Peyer's patch (tissue), 4 donors: ENCODE measurements around the gene SLC4A2.
"Not testable (repeated sequence)": the region's sequence is repeated elsewhere in the genome, so short reads cannot be mapped to it uniquely, and the experiment has no call there.

ENCODE experiments used
- POLR2A ChIP-seq, 2 donors: fragments of 450-650 bp; IDR thresholded peaks; one replicate each; pipeline ENCODE4 v1.5.1; 2017; ENCODE audit warnings: antibody characterized with exemption in 2 of 2, mild to moderate bottlenecking in 2 of 2, moderate library complexity in 2 of 2
- TF ChIP-seq, protein P1 (sequence below), 6 experiments: fragments of 450-650 bp in 4 of 6; fragments of 200-600 bp in 2 of 6; sonication (generic) in 1 of 6; IDR thresholded peaks; one replicate each; pipeline ENCODE4 v1.5.1; 2017 to 2019; ENCODE audit warnings: antibody characterized with exemption in 6 of 6, mild to moderate bottlenecking in 3 of 6, moderate library complexity in 1 of 6

DNA sequence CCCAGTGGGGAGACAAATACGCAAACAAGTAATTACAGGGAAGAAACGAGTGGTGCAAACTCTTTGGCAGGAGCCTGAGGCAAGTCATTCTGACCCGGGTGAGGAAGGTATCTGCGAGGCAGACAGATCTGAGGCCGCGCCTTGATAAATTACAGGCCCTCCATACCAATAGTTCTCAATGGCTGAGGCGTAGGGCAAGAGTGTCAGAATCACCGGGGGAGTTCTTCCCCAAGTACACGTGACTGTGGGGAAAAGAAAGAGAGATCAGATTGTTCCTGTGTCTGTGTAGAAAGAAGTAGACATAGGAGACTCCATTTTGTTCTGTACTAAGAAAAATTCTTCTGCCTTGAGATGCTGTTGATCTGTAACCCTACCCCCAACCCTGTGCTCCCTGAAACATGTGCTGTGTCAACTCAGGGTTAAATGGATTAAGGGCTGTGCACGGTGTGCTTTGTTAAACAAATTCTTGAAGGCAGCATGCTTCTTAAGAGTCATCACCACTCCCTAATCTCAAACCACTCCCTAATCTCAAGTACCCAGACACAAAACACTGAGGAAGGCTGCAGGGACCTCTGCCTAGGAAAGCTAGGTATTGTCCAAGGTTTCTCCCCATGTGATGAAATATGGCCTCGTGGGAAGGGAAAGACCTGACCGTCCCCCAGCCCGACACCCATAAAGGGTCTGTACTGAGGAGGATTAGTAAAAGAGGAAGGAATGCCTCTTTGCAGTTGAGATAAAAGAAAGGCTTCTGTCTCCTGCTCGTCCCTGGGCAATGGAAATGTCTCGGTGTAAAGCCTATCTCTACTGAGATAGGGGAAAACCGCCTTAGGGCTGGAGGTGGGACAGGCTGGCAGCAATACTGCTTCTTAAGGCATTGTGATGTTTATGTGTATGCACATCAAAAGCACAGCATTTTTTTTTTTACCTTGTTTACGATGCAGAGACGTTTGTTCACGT, 32.3 kb upstream of the SLC4A2 start:
- TF ChIP-seq, protein P1, sequence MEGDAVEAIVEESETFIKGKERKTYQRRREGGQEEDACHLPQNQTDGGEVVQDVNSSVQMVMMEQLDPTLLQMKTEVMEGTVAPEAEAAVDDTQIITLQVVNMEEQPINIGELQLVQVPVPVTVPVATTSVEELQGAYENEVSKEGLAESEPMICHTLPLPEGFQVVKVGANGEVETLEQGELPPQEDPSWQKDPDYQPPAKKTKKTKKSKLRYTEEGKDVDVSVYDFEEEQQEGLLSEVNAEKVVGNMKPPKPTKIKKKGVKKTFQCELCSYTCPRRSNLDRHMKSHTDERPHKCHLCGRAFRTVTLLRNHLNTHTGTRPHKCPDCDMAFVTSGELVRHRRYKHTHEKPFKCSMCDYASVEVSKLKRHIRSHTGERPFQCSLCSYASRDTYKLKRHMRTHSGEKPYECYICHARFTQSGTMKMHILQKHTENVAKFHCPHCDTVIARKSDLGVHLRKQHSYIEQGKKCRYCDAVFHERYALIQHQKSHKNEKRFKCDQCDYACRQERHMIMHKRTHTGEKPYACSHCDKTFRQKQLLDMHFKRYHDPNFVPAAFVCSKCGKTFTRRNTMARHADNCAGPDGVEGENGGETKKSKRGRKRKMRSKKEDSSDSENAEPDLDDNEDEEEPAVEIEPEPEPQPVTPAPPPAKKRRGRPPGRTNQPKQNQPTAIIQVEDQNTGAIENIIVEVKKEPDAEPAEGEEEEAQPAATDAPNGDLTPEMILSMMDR (IDR thresholded peaks at IDR 0.05): not testable (repeated sequence)
- TF ChIP-seq POLR2A (IDR thresholded peaks at IDR 0.05): not testable (repeated sequence)
